ENCODE results near the gene DACH1. TPM values are rescaled to one million over a fixed set of nuclear protein-coding genes. Genes with fewer than 3 reads are reported as not detected.
A peak's percentile ranks its signal among the peaks of the same experiment; 100 is the strongest.

The DACH1 gene
- total and polyA plus RNA-seq, 12 donors: 3.6 to 20.0 (median 8.8) TPM

- Histone ChIP-seq H3K27ac (no peak overlapping the region), H3K36me3 (replicated peaks in 1 of 2) (no peaks in the 10 kb centered on the region), H3K9me3 (replicated peaks in 1 of 3) (no peaks in the 10 kb centered on the region), H3K4me3 (no peak overlapping the region), H3K27me3 (no peaks in the 10 kb centered on the region), H3K4me1 (replicated peaks in 1 of 2) (peaks cover 6 to 36% of the 10 kb centered on the region in 2 donors)
- no peak for TF ChIP-seq POLR2A (IDR thresholded peaks at IDR 0.05)
- no peak for TF ChIP-seq CTCF (IDR thresholded peaks at IDR 0.05)
- 69 to 79% (median 76%) methylated on average over 11 of the region's 11 CpGs for WGBS, 4 donors
- intact Hi-C loops (cut with DNase I): no loop called here
- no peak for DNase-seq
These were observed 245.6 kb downstream of the DACH1 start for GRCh38 chr13:71621174-71622124.

- peaks cover 0 to 12% of the 10 kb centered on the region in 2 donors for H3K4me1 ChIP-seq (replicated peaks in 1 of 2)
- no peaks in the 10 kb centered on the region for H3K36me3 ChIP-seq (replicated peaks in 1 of 2)
- DNase-seq: no peak
- no peaks in the 10 kb centered on the region for H3K27me3 ChIP-seq
- no peak overlapping the region for H3K4me3 ChIP-seq
- no peaks in the 10 kb centered on the region for H3K9me3 ChIP-seq (replicated peaks in 1 of 3)
- intact Hi-C loops (cut with DNase I): no loop called here
- peak overlapping the region in 1 of 5 donors; percentile 0 for H3K27ac ChIP-seq
- TF ChIP-seq CTCF (IDR thresholded peaks at IDR 0.05): no peak
- no peak for TF ChIP-seq POLR2A (IDR thresholded peaks at IDR 0.05)
These were observed 247.9 kb downstream of the DACH1 start for GRCh38 chr13:71619096-71619495.

GRCh38 chr13:71618159-71618558, 248.8 kb downstream of the DACH1 start:
- Histone ChIP-seq H3K9me3 (replicated peaks in 1 of 3) (no peaks in the 10 kb centered on the region), H3K36me3 (replicated peaks in 1 of 2) (no peaks in the 10 kb centered on the region), H3K27ac (no peak overlapping the region), H3K4me3 (no peak overlapping the region), H3K4me1 (replicated peaks in 1 of 2) (peaks cover 0 to 12% of the 10 kb centered on the region in 2 donors), H3K27me3 (no peaks in the 10 kb centered on the region)
- intact Hi-C loops (cut with DNase I): no loop called here
- no peak for DNase-seq
- TF ChIP-seq POLR2A (IDR thresholded peaks at IDR 0.05): no peak
- no peak for TF ChIP-seq CTCF (IDR thresholded peaks at IDR 0.05)

GRCh38 chr13:71617265-71617664, 249.7 kb downstream of the DACH1 start:
- intact Hi-C loops (cut with DNase I): no loop called here

More at GRCh38 chr13:71617265-71617664, 249.7 kb downstream of the DACH1 start:
- TF ChIP-seq CTCF (IDR thresholded peaks at IDR 0.05) (no peak), POLR2A (IDR thresholded peaks at IDR 0.05) (no peak)
- no peak for DNase-seq
- no peaks in the 10 kb centered on the region for H3K9me3 ChIP-seq (replicated peaks in 1 of 3)
- WGBS, 4 donors: 87 to 100% (median 96%) methylated on average over 1 of the region's 1 CpG
- H3K27ac ChIP-seq: no peak overlapping the region
- H3K4me3 ChIP-seq: no peak overlapping the region
- H3K27me3 ChIP-seq: no peaks in the 10 kb centered on the region
- H3K4me1 ChIP-seq (replicated peaks in 1 of 2): peaks cover 0 to 12% of the 10 kb centered on the region in 2 donors
- H3K36me3 ChIP-seq (replicated peaks in 1 of 2): no peaks in the 10 kb centered on the region
